ENCODE measurements around the gene TARBP1. TPM values are rescaled to one million over a fixed set of nuclear protein-coding genes. Genes with fewer than 3 reads are reported as not detected.

TARBP1 gene
- total and polyA plus RNA-seq, 12 donors: 9.2 to 79.7 (median 14.4) TPM

GRCh38 chr1:234412830-234413229 is 66.1 kb downstream of the TARBP1 start:
- no peaks in the 10 kb centered on the region for H3K9me3 ChIP-seq (replicated peaks in 1 of 3)
- H3K4me1 ChIP-seq (replicated peaks in 1 of 2): no peaks in the 10 kb centered on the region
- H3K27ac ChIP-seq: no peak overlapping the region
- DNase-seq: no peak
- no peak for TF ChIP-seq CTCF (IDR thresholded peaks at IDR 0.05)
- TF ChIP-seq POLR2A (IDR thresholded peaks at IDR 0.05): no peak
- intact Hi-C loops (cut with DNase I): no loop called here
- H3K36me3 ChIP-seq (replicated peaks in 1 of 2): no peaks in the 10 kb centered on the region
- H3K27me3 ChIP-seq: no peaks in the 10 kb centered on the region
- H3K4me3 ChIP-seq: no peak overlapping the region
- WGBS, 4 donors: 89 to 96% (median 94%) methylated on average over 5 to 11 of the region's 11 CpGs

GRCh38 chr1:234409328-234409727 is 69.7 kb downstream of the TARBP1 start:
- H3K9me3 ChIP-seq (replicated peaks in 1 of 3): no peaks in the 10 kb centered on the region
- no peaks in the 10 kb centered on the region for H3K4me1 ChIP-seq (replicated peaks in 1 of 2)
- TF ChIP-seq CTCF (IDR thresholded peaks at IDR 0.05): peak in 1 of 6 experiments; percentile 25
- no peak for TF ChIP-seq POLR2A (IDR thresholded peaks at IDR 0.05)
- no peak overlapping the region for H3K27ac ChIP-seq
- WGBS, 4 donors: 76 to 82% (median 81%) methylated on average over 5 of the region's 5 CpGs
- H3K36me3 ChIP-seq (replicated peaks in 1 of 2): peaks cover 0 to 4% of the 10 kb centered on the region in 2 donors
- no peak for DNase-seq
- H3K4me3 ChIP-seq: no peak overlapping the region
- H3K27me3 ChIP-seq: no peaks in the 10 kb centered on the region
- intact Hi-C loops (cut with DNase I): no loop called here

- TF ChIP-seq POLR2A (IDR thresholded peaks at IDR 0.05) (no peak), CTCF (IDR thresholded peaks at IDR 0.05) (no peak)
- intact Hi-C loops (cut with DNase I): no loop called here
- no peaks in the 10 kb centered on the region for H3K27me3 ChIP-seq
- 93 to 94% (median 93%) methylated on average over 9 of the region's 9 CpGs for WGBS, 4 donors
- no peak overlapping the region for H3K27ac ChIP-seq
- no peak for DNase-seq
- no peaks in the 10 kb centered on the region for H3K4me1 ChIP-seq (replicated peaks in 1 of 2)
- peaks cover 0 to 4% of the 10 kb centered on the region in 2 donors for H3K36me3 ChIP-seq (replicated peaks in 1 of 2)
- no peak overlapping the region for H3K4me3 ChIP-seq
- H3K9me3 ChIP-seq (replicated peaks in 1 of 3): no peaks in the 10 kb centered on the region
Observed at GRCh38 chr1:234408757-234409156, 70.2 kb downstream of the TARBP1 start.

GRCh38 chr1:234406871-234407270 is 72.1 kb downstream of the TARBP1 start:
- TF ChIP-seq CTCF (IDR thresholded peaks at IDR 0.05) (no peak), POLR2A (IDR thresholded peaks at IDR 0.05) (no peak)
- no peak overlapping the region for H3K4me3 ChIP-seq
- H3K36me3 ChIP-seq (replicated peaks in 1 of 2): peaks cover 0 to 4% of the 10 kb centered on the region in 2 donors
- WGBS, 4 donors: 92 to 97% (median 94%) methylated on average over 4 of the region's 4 CpGs
- H3K27ac ChIP-seq: no peak overlapping the region
- no peaks in the 10 kb centered on the region for H3K9me3 ChIP-seq (replicated peaks in 1 of 3)
- H3K27me3 ChIP-seq: no peaks in the 10 kb centered on the region
- DNase-seq: no peak
- intact Hi-C loops (cut with DNase I): no loop called here
- no peaks in the 10 kb centered on the region for H3K4me1 ChIP-seq (replicated peaks in 1 of 2)

Measured in adrenal gland (tissue), 12 donors.